K562 (cell line): ENCODE data around the gene CD9. TPM values are rescaled to one million over a fixed set of nuclear protein-coding genes. Genes with fewer than 3 reads are reported as not detected.

Source experiments
- ATAC-seq: fragments of 200-7000 bp; cut with Tn5 transposase; 3 replicates; pipeline ENCODE4 v1.9.1; 2020; ENCODE audit warnings: moderate library complexity
- BruUV-seq: library from RNA; stranded (reverse); fragments of 400-500 nt; replicated peaks from 2 replicates; lab custom pipeline; 2021; lab: Mats Ljungman, UMichigan
- CTCF ChIA-PET: fragments of 300-600 bp; formaldehyde crosslinking; extraction: SDS; loops from one replicate; lab custom pipeline; 2021; ENCODE audit warnings: low intra/inter-chr PET ratio; lab: Yijun Ruan, JAX
- POLR2A ChIA-PET: fragments of 300-600, 350-650 bp; sonication (Branson Sonifier 250); formaldehyde crosslinking; extraction: SDS; loops from one replicate; lab custom pipeline; 2021; ENCODE audit warnings: antibody characterized with exemption, inconsistent platforms; lab: Yijun Ruan, JAX
- DNase-seq, 4 experiments: peaks; one replicate each; pipeline versions ENCODE4 v3.0.0 to v3.0.0-alpha.2; 2011 to 2018; ENCODE audit warnings: low spot score in 3 of 4, mixed read lengths in 3 of 4; ENCODE audit errors: extremely low read depth in 1 of 4
- FAIRE-seq: peaks from 2 replicates; lab custom pipeline; 2011; peaks lifted over from hg19 to GRCh38; lab: Jason Lieb, UNC
- H2AFZ ChIP-seq: 2 replicates; pipeline ENCODE4 v1.6.0; 2011; ENCODE audit warnings: low read depth, low read length, control low read depth, inconsistent platforms
- H3K27ac ChIP-seq: fragments of 200-600 bp; 3 replicates; pipeline ENCODE4 v1.8.0; 2011; ENCODE audit warnings: low read depth, mild to moderate bottlenecking, control low read depth, inconsistent platforms, low read length, moderate library complexity, mixed read lengths; ENCODE audit errors: extremely low read depth
- H3K27me3 ChIP-seq, 2 experiments: fragments of 300-600 bp in 1 of 2; 2 replicates in 1 of 2; 3 replicates in 1 of 2; pipeline versions ENCODE4 v1.6.0 to v1.8.0; 2011; ENCODE audit warnings: inconsistent platforms in 2 of 2, low read length in 2 of 2, mild to moderate bottlenecking in 1 of 2, mixed read lengths in 1 of 2, moderate library complexity in 1 of 2; ENCODE audit not compliant: control insufficient read depth in 2 of 2, insufficient read depth in 2 of 2
- H3K36me3 ChIP-seq: fragments of 300-600 bp; 3 replicates; pipeline ENCODE4 v1.8.0; 2011; ENCODE audit warnings: mild to moderate bottlenecking, low read length, inconsistent platforms; ENCODE audit not compliant: control insufficient read depth, insufficient read depth
- H3K4me1 ChIP-seq, 2 experiments: fragments of 200-600 bp in 1 of 2; replicated peaks in 1 of 2; 2 replicates in 1 of 2; 3 replicates in 1 of 2; pipeline versions ENCODE4 v1.5.1 to v1.8.0; 2011; ENCODE audit warnings: inconsistent platforms in 2 of 2, low read length in 2 of 2, mild to moderate bottlenecking in 1 of 2, mixed read lengths in 1 of 2, moderate library complexity in 1 of 2; ENCODE audit not compliant: control insufficient read depth in 2 of 2, insufficient read depth in 2 of 2
- H3K4me2 ChIP-seq: 2 replicates; pipeline ENCODE4 v1.6.1; 2011; ENCODE audit warnings: low read length, control low read depth, inconsistent platforms, mixed read lengths; ENCODE audit not compliant: insufficient read depth
- H3K4me3 ChIP-seq: fragments of 200-600 bp; sonication (generic), shearing (Covaris generic); 2 replicates; pipeline ENCODE4 v1.5.1; 2016; ENCODE audit warnings: control low read depth, inconsistent platforms
- H3K79me2 ChIP-seq: fragments of 200-600 bp; 3 replicates; pipeline ENCODE4 v1.8.0; 2011; ENCODE audit warnings: low read length, inconsistent platforms; ENCODE audit not compliant: control insufficient read depth, insufficient read depth
- H3K9ac ChIP-seq, 2 experiments: 2 replicates each; pipeline versions ENCODE4 v1.6.0 to v1.6.1; 2011; ENCODE audit warnings: low read depth in 2 of 2, low read length in 2 of 2, control low read depth in 1 of 2, inconsistent platforms in 1 of 2, mild to moderate bottlenecking in 1 of 2, mixed read lengths in 1 of 2; ENCODE audit not compliant: insufficient read depth in 1 of 2
- H3K9me1 ChIP-seq: one replicate; pipeline ENCODE4 v1.6.0; 2011; ENCODE audit warnings: inconsistent platforms, mild to moderate bottlenecking, low read length, moderate library complexity; ENCODE audit not compliant: control insufficient read depth, insufficient read depth
- H3K9me3 ChIP-seq: replicated peaks from 2 replicates; pipeline ENCODE4 v1.5.1; 2011; ENCODE audit warnings: low read depth, low read length, inconsistent platforms; ENCODE audit not compliant: control insufficient read depth, insufficient read depth
- H4K20me1 ChIP-seq: replicated peaks from 2 replicates; pipeline ENCODE4 v1.6.1; 2011; ENCODE audit warnings: low read length, inconsistent platforms, mixed read lengths; ENCODE audit not compliant: control insufficient read depth, insufficient read depth
- BCL6 ChIP-seq: fragments of 250-450 bp; sonication (Bioruptor Pico); IDR thresholded peaks from 2 replicates; pipeline ENCODE4 v1.4.0; 2020
- CBFA2T2 ChIP-seq: fragments of 450-650 bp; conservative IDR thresholded peaks from 2 replicates; pipeline ENCODE4 v1.6.1; 2017; ENCODE audit warnings: mild to moderate bottlenecking
- FOXA3 ChIP-seq, 2 experiments: fragments of 450-650 bp in 1 of 2; sonication (generic) in 1 of 2; formaldehyde crosslinking; IDR thresholded peaks in 1 of 2; conservative IDR thresholded peaks in 1 of 2; 2 replicates each; pipeline versions ENCODE4 v1.4.0 to v1.8.0; 2020 to 2022; ENCODE audit warnings: mild to moderate bottlenecking in 2 of 2, missing genetic modification reagents in 1 of 2
- SMAD1 ChIP-seq: fragments of 150-350 bp; IDR thresholded peaks from 2 replicates; pipeline ENCODE4 v1.6.1; 2014; ENCODE audit warnings: low read length, low read depth; ENCODE audit not compliant: partially characterized antibody
- SRSF9 ChIP-seq: fragments of 200-400 bp; formaldehyde crosslinking; IDR thresholded peaks from 2 replicates; pipeline ENCODE4 v1.6.1; 2017; ENCODE audit warnings: low read depth, low read length, borderline replicate concordance
- ZC3H8 ChIP-seq: fragments of 450-650 bp; IDR thresholded peaks from 2 replicates; pipeline ENCODE4 v1.6.1; 2017
- WGBS: fragments of 100-300 bp; shearing (Covaris generic); methylation state at CpG from one replicate; pipeline ENCODE4 v1.1.6; 2016; ENCODE audit warnings: low coverage, mixed read lengths; ENCODE audit not compliant: insufficient coverage; ENCODE audit errors: missing lambda C conversion rate; 5-methylcytosine and 5-hydroxymethylcytosine counted together
- in situ Hi-C: fragments of 300-500 bp; cut with MboI; formaldehyde crosslinking; loops from 4 replicates; pipeline ENCODE4 v1.15.0; 2018; ENCODE audit warnings: inconsistent platforms, mixed read lengths
- intact Hi-C: fragments of 100-400 bp; cut with micrococcal nuclease; formaldehyde crosslinking; loops from 2 replicates; pipeline ENCODE4 v1.14.2; 2022
- polyA plus RNA-seq, 8 experiments: library from polyadenylated mRNA; depleted of rRNA in 4 of 8; stranded (reverse) in 5 of 8; unstranded in 3 of 8; fragments of >200 nt; fragmentation: Nextera tagmentation in 2 of 8; fragmentation: Illumina TruSeq in 1 of 8; extraction: Ambion mirVana in 2 of 8; extraction: Trizol in 1 of 8; gene quantifications; 2 replicates each; pipeline versions ENCODE4 v1.2.1 to v1.2.3, GENCODE V29; 2011 to 2014; ENCODE audit warnings: inconsistent platforms in 1 of 8, missing spikeins in 1 of 8
- total RNA-seq, 7 experiments: library from RNA; depleted of rRNA in 6 of 7; stranded (reverse); fragments of >200 nt in 6 of 7; fragmentation: Illumina TruSeq in 2 of 7; extraction: Trizol in 2 of 7; gene quantifications; 2 replicates each; pipeline versions ENCODE4 v1.2.1 to v1.2.3, GENCODE V29; 2011 to 2021; ENCODE audit warnings: low replicate concordance in 1 of 7

The CD9 gene
- total and polyA plus RNA-seq, 9 of the 15 experiments (the other 6 are each of a cell fraction or from before 2014, with no cell fraction given): 0.43 to 5.6 (median 0.62) TPM

DNA sequence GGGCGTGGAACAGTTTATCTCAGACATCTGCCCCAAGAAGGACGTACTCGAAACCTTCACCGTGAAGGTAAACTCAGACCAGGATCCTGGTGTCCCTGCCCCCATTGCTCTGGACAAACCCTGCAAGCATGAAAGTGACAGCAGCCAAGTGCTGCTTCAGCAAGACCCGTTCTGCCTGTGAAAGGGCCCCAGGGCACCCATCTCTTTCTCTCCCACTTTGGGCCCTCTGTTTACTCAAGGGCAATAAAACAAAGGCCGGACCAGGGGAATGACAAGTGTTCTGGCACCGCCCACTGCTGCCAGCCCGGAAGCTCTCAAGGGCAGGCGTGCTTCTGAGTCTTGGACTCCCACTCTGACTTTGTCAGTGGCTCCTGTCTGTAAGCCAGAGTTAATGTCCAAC is 35.3 kb downstream of the CD9 start:
- intact Hi-C loops: no loop called here
- H3K9ac ChIP-seq: no peak overlapping the region
- H3K4me3 ChIP-seq: no peak overlapping the region
- DNase-seq: no peak
- peak in 1 of 2 experiments; percentile 45; a peak in 1 of 4 replicates for TF ChIP-seq FOXA3 (CRISPR knock-in tag; conservative IDR thresholded peaks at IDR 0.05 in 1 of 2, IDR thresholded peaks at IDR 0.05 in 1 of 2)
- TF ChIP-seq SRSF9: no peak
- no peak for TF ChIP-seq SMAD1
- peaks cover 32 to 69% of the 10 kb centered on the region in 2 experiments for H3K27me3 ChIP-seq
- H4K20me1 ChIP-seq: no peaks in the 10 kb centered on the region
- in situ Hi-C loops: no loop called here
- WGBS: 0% methylated on average over 9 of the region's 9 CpGs
- ChIA-PET CTCF (no interaction called here), POLR2A (no interaction called here)
- H3K36me3 ChIP-seq: no peaks in the 10 kb centered on the region
- BruUV-seq: no TSS peak
- no peak for FAIRE-seq
- H3K4me2 ChIP-seq: no peak overlapping the region
- no peak overlapping the region for H3K27ac ChIP-seq
- H3K79me2 ChIP-seq: no peaks in the 10 kb centered on the region
- peaks cover 0 to 6% of the 10 kb centered on the region in 2 experiments; a peak in 1 of 5 replicates for H3K4me1 ChIP-seq
- H3K9me1 ChIP-seq: no peaks in the 10 kb centered on the region
- no peak overlapping the region for H2AFZ ChIP-seq
- H3K9me3 ChIP-seq: no peaks in the 10 kb centered on the region
- no peak for ATAC-seq

DNA sequence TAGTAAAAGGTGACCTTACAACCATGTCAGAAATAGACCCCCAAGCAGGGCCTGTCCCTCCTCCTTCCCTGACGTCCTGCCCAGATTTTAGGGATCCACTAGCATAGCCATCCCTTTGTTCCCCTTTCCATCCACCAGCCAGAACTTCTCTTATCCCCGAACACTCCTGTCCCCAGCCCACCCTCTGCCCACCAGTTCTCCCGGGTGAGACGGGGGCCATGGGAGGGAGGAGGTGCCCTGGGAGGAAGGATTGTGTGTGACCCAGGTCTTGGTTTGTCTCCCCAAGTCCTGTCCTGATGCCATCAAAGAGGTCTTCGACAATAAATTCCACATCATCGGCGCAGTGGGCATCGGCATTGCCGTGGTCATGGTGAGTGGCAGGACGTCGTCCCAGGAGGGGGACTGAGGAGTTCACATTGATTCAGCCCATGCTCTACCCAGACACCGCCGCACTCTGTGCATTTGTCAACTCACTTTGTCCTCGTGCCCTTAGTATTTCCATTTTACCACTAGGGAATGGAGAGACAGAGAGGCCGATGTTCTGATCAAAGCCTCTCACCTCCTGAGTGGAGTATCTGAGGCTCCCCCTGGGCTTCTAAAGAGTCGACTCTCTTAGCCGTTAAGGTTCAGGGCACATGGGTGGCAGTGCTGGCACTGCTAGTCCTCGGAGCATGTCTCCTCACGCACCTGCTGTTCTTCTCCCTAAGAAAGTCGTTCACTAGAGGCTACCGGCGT is 35.9 kb downstream of the CD9 start:
- H3K9me1 ChIP-seq: no peaks in the 10 kb centered on the region
- no peak for TF ChIP-seq ZC3H8
- no peak for TF ChIP-seq CBFA2T2
- TF ChIP-seq BCL6 (CRISPR knock-in tag): no peak
- TF ChIP-seq, all 486 proteins: peak for 0
- H2AFZ ChIP-seq: no peak overlapping the region
- no peak overlapping the region for H3K4me3 ChIP-seq
- H3K27ac ChIP-seq: no peak overlapping the region
- H3K9me3 ChIP-seq: no peaks in the 10 kb centered on the region
- H3K4me1 ChIP-seq: peaks cover 0 to 6% of the 10 kb centered on the region in 2 experiments; a peak in 1 of 5 replicates
- no peak overlapping the region for H3K4me2 ChIP-seq
- POLR2A ChIA-PET: no interaction called here
- no peaks in the 10 kb centered on the region for H4K20me1 ChIP-seq
- WGBS: 5% methylated on average over 10 of the region's 22 CpGs
- H3K9ac ChIP-seq: no peak overlapping the region
- CTCF ChIA-PET: no interaction called here
- no peak for FAIRE-seq
- no peaks in the 10 kb centered on the region for H3K36me3 ChIP-seq
- BruUV-seq: no TSS peak
- intact Hi-C loops: no loop called here
- ATAC-seq: no peak
- H3K79me2 ChIP-seq: no peaks in the 10 kb centered on the region
- in situ Hi-C loops: no loop called here
- peaks cover 28 to 67% of the 10 kb centered on the region in 2 experiments for H3K27me3 ChIP-seq
- no peak for DNase-seq
